IgD-negative memory B cell (primary cell): ENCODE results near the gene ANKRD13D. TPM values are rescaled to one million over a fixed set of nuclear protein-coding genes. Genes with fewer than 3 reads are reported as not detected.

Experiments used
- H3K27ac Mint-ChIP-seq, 3 donors: one replicate each; pipeline ENCODE4 v1.8.0; 2020 to 2022; ENCODE audit warnings: mild to moderate bottlenecking in 3 of 3, mixed read lengths in 3 of 3, moderate library complexity in 1 of 3
- H3K27me3 Mint-ChIP-seq: one replicate; pipeline ENCODE4 v1.8.0; 2021; ENCODE audit warnings: mixed read lengths
- H3K36me3 Mint-ChIP-seq: one replicate; pipeline ENCODE4 v1.8.0; 2020; ENCODE audit warnings: mild to moderate bottlenecking, mixed read lengths
- H3K4me1 Mint-ChIP-seq, 3 donors: one replicate each; pipeline ENCODE4 v1.8.0; 2020 to 2022; ENCODE audit warnings: mixed read lengths in 3 of 3, mild to moderate bottlenecking in 1 of 3
- H3K4me3 Mint-ChIP-seq, 4 donors: one replicate each; pipeline ENCODE4 v1.8.0; 2020 to 2022; ENCODE audit warnings: mild to moderate bottlenecking in 4 of 4, mixed read lengths in 4 of 4, moderate library complexity in 3 of 4
- H3K9me3 Mint-ChIP-seq, 3 donors: one replicate each; pipeline ENCODE4 v1.8.0; 2020 to 2021; ENCODE audit warnings: mixed read lengths in 3 of 3, mild to moderate bottlenecking in 1 of 3
- polyA plus RNA-seq: library from polyadenylated mRNA; unstranded; fragments of 300-500 nt; fragmentation: Illumina TruSeq; gene quantifications from one replicate; pipeline ENCODE4 v1.2.3, GENCODE V29; 2021

Gene ANKRD13D
- polyA plus RNA-seq: 17.3 TPM

DNA sequence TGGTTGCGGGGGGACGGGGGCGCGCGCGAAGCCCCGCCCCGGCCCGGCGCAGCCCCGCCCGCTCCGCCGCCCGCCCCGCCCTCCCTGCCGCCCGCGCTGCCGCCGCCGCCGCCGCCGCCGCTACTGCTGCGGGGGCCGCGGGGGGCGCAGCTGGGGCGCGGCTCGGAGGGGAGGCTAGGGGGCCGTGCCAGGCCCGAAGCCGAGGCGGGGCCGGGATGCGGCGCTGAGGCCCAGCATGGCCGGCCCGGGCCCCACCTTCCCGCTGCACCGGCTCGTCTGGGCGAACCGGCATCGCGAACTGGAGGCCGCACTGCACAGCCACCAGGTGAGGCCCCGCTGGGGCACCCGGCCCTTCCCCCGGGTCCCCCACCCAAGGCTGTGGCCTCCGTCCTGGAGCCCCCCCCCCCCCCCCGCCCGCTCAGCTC, at the start of gene ANKRD13D:
Gene ANKRD13D (plus strand): TSS at position 78 of the 425 bp plus-strand sequence. CDS start 158 bp downstream, at position 236.
- no peaks in the 10 kb centered on the region for H3K9me3 Mint-ChIP-seq
- H3K36me3 Mint-ChIP-seq: peaks cover 4% of the 10 kb centered on the region
- H3K4me3 Mint-ChIP-seq: peak within 1 kb of the TSS; percentile 84 to 95 (median 94)
- H3K4me1 Mint-ChIP-seq: peaks cover 23 to 31% (median 30%) of the 10 kb centered on the region in 3 donors
- H3K27me3 Mint-ChIP-seq: peaks cover 4% of the 10 kb centered on the region
- H3K27ac Mint-ChIP-seq: peak within 1 kb of the TSS; percentile 98 to 99 (median 98)

DNA sequence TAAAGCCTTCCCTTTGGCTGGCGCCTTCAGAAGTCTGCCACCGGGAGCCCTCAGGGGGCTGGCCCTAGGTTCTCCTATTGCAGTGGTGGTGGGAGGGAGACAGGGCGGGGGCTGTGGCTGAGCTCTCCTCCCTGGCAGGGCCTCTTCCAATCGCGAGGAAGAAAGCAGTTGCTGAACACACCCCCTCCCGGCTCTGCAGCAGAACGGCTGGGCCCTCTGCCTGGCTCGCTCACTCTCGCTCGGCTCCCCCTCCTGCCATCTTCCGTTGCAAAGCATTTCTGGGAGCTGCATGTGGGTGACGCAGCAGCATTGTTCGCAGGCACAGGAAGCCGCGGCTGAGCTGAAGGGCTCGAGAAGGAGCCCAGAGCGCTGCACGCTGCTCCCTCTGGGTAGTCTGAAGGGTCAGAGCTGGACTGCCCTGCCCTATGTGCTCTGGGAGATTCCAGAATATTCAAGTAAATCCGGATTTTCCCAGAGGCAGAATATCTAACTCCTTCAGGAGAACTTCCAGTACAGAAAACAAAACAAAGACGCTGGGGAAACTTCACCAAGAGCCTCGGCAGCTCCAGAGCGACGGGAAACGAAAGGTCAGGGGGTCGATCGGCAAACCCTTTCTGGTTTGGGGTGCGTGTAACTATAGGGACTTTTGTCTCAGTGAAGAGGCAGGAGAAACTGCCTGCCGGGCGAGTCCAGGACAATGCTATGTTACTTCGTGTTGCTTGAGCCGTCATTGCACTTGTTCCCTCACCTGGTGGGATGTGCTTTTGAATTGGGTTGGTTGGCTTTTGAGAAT, 49.1 kb upstream of the ANKRD13D start:
- Mint-ChIP-seq H3K27ac (peak overlapping the region; percentile 95 to 100 (median 97)), H3K4me3 (peak overlapping the region; percentile 92 to 98 (median 97)), H3K27me3 (no peaks in the 10 kb centered on the region), H3K36me3 (peaks cover 3% of the 10 kb centered on the region), H3K9me3 (no peaks in the 10 kb centered on the region), H3K4me1 (peaks cover 31 to 40% (median 35%) of the 10 kb centered on the region in 3 donors)

DNA sequence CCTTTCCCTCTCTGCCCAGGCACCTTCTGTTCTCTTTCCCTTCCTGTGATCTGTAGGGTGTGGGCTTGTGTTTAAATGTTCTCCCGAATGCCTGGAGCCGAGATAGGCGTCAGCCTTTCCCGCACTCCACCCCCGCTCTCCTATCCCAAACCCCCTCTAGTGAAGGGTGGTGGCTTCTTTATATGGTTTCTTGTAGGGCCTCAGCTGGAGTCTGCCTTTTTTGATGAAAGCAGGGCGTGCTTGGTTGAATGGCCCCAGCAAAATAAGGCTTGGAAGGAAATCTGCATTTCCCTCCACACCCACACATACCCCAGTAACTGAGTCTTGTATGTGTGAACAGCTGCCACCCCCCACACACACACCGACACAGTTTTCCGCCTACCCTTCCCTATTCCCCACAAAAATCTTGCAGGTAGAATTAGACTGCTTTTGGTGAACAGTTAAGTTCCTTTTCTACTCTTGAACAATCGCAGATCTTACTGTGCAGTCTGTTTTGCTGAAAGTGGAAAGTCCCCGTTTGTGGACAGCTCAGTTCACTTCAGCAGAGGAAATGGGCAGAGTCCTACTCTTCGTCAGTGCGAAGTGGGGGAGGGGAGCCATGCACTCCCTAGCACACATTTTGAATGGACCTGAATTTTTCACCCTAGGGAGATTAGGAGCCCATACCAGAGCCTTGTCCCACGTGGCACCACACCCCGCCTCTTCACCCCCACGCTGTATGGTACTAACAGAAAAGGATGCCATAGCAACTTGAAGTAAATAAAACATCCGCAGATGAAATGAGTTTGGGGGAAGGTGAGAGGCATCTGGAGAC, 48.3 kb upstream of the ANKRD13D start:
- Mint-ChIP-seq H3K36me3 (peaks cover 7% of the 10 kb centered on the region), H3K4me3 (peak overlapping the region; percentile 92 to 98 (median 97)), H3K27me3 (no peaks in the 10 kb centered on the region), H3K9me3 (no peaks in the 10 kb centered on the region), H3K4me1 (peaks cover 31 to 40% (median 35%) of the 10 kb centered on the region in 3 donors), H3K27ac (peak overlapping the region; percentile 95 to 100 (median 97))

DNA sequence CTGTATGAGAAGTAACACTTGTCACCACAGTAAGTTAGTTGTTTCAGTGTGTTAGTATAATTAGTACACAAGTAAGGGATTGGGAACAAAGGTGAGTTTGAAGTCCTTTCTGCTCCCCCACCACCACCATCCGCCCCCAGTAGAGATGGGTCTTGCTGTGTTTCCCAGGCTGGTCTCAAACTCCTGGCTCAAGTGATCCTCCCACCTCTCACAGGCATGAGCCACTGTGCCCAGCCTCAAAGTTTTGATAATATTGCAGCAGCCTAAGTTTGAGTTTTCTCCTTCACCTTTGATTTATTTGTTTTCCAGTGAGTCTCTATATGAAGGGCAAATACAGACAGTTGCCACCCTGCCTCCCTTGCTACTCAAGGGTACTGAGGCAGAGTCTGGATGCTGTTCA, 46.6 kb upstream of the ANKRD13D start:
- H3K9me3 Mint-ChIP-seq: no peaks in the 10 kb centered on the region
- peaks cover 38 to 40% (median 39%) of the 10 kb centered on the region in 3 donors for H3K4me1 Mint-ChIP-seq
- H3K36me3 Mint-ChIP-seq: peaks cover 7% of the 10 kb centered on the region
- H3K27me3 Mint-ChIP-seq: no peaks in the 10 kb centered on the region
- H3K4me3 Mint-ChIP-seq: peak overlapping the region; percentile 88 to 98 (median 90)
- peak overlapping the region; percentile 94 to 97 (median 95) for H3K27ac Mint-ChIP-seq

DNA sequence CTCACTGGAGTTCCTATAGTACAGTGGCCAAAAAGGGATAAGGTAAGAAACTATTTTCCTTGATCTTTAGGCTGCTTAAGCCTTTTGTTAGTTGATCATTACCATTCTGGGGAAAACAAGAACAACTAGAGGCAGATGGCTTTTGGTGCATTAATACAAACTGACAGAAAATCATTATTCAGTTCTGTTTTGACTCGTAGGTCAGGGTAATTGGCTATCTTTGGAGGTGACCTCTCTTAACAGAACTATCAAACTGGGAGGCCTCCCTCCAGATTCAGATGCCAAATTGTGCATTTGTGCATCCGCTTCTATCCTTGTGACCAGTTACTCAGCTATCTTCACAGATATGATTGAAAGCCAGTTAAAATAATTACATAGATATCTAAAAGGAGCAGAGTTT, 46.1 kb upstream of the ANKRD13D start:
- peak overlapping the region; percentile 94 to 97 (median 95) for H3K27ac Mint-ChIP-seq
- peaks cover 7% of the 10 kb centered on the region for H3K36me3 Mint-ChIP-seq
- no peaks in the 10 kb centered on the region for H3K27me3 Mint-ChIP-seq
- peaks cover 38 to 40% (median 39%) of the 10 kb centered on the region in 3 donors for H3K4me1 Mint-ChIP-seq
- H3K9me3 Mint-ChIP-seq: no peaks in the 10 kb centered on the region
- peak overlapping the region; percentile 88 to 98 (median 90) for H3K4me3 Mint-ChIP-seq

DNA sequence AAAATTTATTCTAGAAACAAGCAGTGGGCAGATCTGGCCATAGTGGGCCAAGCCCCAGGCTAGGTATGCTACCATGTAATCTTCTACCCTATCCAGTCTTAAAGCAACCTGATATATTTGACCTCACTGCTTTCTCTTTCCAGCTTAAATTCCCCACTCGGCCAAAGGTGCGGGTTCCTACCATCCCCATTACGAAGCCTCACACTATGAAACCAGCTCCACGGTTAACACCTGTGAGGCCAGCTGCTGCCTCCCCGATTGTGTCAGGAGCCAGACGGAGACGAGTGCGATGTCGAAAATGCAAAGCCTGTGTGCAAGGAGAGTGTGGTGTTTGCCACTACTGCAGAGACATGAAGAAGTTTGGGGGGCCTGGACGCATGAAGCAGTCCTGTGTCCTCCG, 44.1 kb upstream of the ANKRD13D start:
- no peaks in the 10 kb centered on the region for H3K9me3 Mint-ChIP-seq
- H3K27ac Mint-ChIP-seq: peak overlapping the region in 1 of 3 donors; percentile 71

DNA sequence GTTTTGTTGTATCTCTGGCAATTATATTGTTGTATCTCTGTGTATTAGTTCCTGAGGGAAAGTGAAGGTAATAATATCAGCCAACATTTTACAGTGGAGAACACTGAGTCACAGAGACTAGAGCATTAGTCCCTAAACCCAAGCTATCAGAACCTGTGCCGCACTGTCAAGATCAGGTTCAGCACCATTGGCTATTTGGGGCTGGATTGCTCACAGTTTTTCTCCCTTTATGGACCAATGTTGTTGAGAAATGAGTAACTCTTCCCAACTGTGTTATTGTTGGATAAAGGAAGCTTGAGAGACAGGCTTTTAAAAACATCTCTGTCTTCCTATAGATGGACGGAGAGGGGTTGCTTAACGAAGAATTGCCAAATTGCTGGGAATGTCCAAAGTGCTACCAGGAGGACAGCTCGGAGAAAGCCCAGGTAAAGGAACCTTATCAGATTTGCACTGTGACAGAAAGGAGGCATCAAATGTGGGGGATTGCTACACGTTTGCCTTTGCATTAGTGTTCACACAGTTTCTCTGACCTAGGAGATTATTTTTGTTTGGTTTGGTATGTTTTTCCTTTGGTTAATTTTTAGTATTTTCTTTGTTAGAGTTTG, 41.1 kb upstream of the ANKRD13D start:
- Mint-ChIP-seq H3K36me3 (peaks cover 9% of the 10 kb centered on the region), H3K27me3 (no peaks in the 10 kb centered on the region), H3K4me3 (no peak overlapping the region), H3K4me1 (peaks cover 14 to 21% (median 16%) of the 10 kb centered on the region in 3 donors), H3K9me3 (no peaks in the 10 kb centered on the region), H3K27ac (peak overlapping the region; percentile 28 to 93 (median 76))

More for the DNA sequence above, 44.1 kb upstream of the ANKRD13D start:
- Mint-ChIP-seq H3K36me3 (peaks cover 7% of the 10 kb centered on the region), H3K27me3 (no peaks in the 10 kb centered on the region), H3K4me1 (peaks cover 28 to 29% (median 28%) of the 10 kb centered on the region in 3 donors), H3K4me3 (peak overlapping the region in 1 of 4 donors; percentile 28)

DNA sequence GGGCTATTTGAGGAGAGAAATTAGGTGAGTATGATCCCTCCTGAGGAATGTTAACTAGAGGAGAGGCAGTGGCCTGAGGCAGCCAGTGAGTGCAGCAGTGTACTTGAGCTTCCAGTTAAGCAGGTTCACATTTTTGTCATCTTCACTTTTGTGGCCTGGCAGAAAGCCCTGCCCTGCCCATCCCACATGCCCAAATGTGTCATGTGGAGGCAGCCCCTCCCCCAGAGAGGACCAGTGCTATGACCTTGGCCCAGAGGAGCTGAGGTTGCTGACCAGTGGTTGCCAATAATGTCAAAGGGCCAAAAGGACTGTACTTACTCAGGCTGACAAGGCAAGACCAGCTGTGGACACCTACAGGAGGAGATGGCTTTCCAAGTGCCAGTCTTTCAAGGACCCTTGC, 40.5 kb upstream of the ANKRD13D start:
- no peaks in the 10 kb centered on the region for H3K9me3 Mint-ChIP-seq
- no peaks in the 10 kb centered on the region for H3K27me3 Mint-ChIP-seq
- peaks cover 9% of the 10 kb centered on the region for H3K36me3 Mint-ChIP-seq
- peak overlapping the region in 1 of 3 donors; percentile 93 for H3K27ac Mint-ChIP-seq
- peaks cover 15 to 16% (median 15%) of the 10 kb centered on the region in 3 donors for H3K4me1 Mint-ChIP-seq
- H3K4me3 Mint-ChIP-seq: no peak overlapping the region

DNA sequence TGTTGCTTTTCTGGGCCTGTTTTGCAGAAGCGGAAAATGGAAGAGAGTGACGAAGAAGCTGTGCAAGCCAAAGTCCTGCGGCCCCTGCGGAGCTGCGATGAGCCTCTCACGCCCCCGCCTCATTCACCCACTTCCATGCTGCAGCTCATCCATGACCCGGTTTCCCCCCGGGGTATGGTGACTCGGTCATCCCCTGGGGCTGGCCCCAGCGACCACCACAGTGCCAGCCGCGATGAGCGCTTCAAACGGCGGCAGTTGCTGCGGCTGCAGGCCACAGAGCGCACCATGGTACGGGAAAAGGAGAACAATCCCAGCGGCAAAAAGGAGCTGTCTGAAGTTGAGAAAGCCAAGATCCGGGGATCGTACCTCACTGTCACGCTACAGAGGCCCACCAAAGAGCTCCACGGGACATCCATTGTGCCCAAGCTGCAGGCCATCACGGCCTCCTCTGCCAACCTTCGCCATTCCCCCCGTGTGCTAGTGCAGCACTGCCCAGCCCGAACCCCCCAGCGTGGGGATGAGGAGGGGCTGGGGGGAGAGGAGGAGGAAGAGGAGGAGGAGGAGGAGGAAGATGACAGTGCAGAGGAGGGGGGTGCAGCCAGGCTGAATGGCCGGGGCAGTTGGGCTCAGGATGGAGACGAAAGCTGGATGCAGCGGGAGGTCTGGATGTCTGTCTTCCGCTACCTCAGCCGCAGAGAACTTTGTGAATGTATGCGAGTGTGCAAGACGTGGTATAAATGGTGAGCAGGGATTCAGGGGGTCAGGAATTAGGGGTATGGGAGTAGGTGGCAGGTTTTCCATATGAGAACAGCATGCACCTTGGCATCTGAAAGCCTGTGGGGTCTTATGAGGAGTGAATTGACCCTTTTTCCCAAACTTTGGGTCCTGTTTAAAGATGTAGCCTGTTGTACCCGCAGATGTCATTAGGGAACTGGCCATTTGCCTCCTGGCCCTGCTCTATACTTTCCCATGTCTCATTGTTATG, 38.8 kb upstream of the ANKRD13D start:
- Mint-ChIP-seq H3K27ac (peak overlapping the region in 1 of 3 donors; percentile 53), H3K4me3 (no peak overlapping the region), H3K9me3 (no peaks in the 10 kb centered on the region), H3K36me3 (peaks cover 2% of the 10 kb centered on the region), H3K4me1 (peaks cover 8 to 17% (median 12%) of the 10 kb centered on the region in 3 donors), H3K27me3 (no peaks in the 10 kb centered on the region)

DNA sequence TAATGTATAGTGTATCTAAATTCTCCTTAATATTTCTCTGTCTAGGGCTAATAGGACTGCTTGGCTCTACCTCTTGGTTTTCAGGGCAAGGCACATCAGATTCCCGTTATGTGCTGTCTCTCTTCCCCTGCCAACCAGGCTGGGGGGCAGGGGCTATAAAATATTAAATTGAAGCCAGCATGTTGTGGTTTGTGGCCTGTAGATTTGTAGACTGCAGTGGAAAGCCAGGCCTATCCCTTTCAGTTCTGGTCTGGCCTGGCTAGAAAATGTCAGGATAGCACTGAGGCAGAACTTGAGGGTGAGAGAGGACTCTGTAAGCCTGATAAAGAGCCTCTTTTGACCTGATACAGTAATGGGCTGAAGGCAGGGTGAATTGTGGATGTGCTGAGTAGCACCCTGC, 37.3 kb upstream of the ANKRD13D start:
- no peak overlapping the region for H3K4me3 Mint-ChIP-seq
- peak overlapping the region in 1 of 3 donors; percentile 53 for H3K27ac Mint-ChIP-seq
- no peaks in the 10 kb centered on the region for H3K27me3 Mint-ChIP-seq
- H3K9me3 Mint-ChIP-seq: no peaks in the 10 kb centered on the region
- peaks cover 9 to 11% (median 9%) of the 10 kb centered on the region in 3 donors for H3K4me1 Mint-ChIP-seq
- H3K36me3 Mint-ChIP-seq: peaks cover 2% of the 10 kb centered on the region

DNA sequence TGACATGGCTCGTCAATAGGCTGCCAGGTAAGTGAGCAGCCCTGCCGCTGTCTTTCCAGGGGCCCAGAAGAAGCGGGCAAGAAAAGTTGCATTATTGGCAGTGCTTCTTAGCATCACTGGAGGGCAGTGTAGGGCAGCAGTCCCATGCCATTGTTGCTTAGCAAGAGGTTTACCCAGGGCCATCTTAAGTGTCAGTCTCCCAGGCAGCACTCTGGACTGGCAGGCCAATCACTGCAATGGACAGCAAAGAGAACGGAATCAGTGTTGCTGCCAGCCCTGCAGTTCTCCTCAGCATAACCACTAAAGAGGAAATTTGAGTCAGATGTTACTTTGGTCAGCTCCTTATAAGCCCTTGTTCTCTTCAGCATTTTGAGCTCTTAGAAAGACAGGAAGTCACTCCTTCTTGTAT, 36.3 kb upstream of the ANKRD13D start:
- Mint-ChIP-seq H3K27me3 (no peaks in the 10 kb centered on the region), H3K4me3 (peak overlapping the region in 1 of 4 donors; percentile 30)

DNA sequence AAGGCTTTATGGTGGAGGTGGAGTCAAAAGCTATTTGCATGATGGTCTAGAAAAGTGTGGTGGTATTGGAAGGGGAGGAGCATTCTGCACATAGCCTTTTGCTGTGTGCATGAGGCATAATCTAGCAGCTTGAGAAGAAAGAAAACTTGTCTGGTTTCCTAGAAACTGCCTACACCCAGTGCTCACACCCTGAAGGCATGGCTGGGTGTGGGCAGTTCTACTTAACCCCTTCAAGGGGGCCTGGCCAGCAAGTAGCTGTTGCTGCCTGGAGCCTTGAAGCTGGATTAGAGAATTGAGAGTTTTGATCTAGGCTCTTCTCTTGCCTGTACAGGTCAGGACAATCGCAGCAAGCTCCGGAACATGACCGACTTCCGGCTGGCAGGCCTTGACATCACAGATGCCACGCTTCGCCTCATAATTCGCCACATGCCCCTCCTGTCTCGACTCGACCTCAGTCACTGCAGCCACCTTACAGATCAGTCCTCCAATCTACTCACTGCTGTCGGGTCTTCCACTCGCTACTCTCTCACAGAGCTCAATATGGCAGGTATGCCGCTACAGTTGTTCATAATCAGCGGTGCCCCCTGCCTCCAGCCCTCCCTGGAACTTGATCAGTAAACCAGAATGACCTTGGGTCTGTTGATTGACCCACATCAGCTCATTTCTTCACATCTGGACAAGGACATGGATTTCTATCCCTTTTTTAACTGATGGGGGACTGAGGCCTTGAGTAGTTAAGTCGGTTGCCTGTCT, 35.1 kb upstream of the ANKRD13D start:
- H3K27me3 Mint-ChIP-seq: no peaks in the 10 kb centered on the region
- peak overlapping the region in 2 of 3 donors; percentile 3 to 71 for H3K27ac Mint-ChIP-seq
- H3K4me1 Mint-ChIP-seq: peaks cover 8 to 13% (median 9%) of the 10 kb centered on the region in 3 donors
- H3K36me3 Mint-ChIP-seq: peaks cover 2% of the 10 kb centered on the region
- peak overlapping the region in 1 of 4 donors; percentile 9 for H3K4me3 Mint-ChIP-seq
- H3K9me3 Mint-ChIP-seq: no peaks in the 10 kb centered on the region

More for the DNA sequence above, 36.3 kb upstream of the ANKRD13D start:
- H3K27ac Mint-ChIP-seq: peak overlapping the region; percentile 3 to 83 (median 71)
- H3K4me1 Mint-ChIP-seq: peaks cover 9 to 13% (median 9%) of the 10 kb centered on the region in 3 donors
- peaks cover 2% of the 10 kb centered on the region for H3K36me3 Mint-ChIP-seq
- no peaks in the 10 kb centered on the region for H3K9me3 Mint-ChIP-seq

DNA sequence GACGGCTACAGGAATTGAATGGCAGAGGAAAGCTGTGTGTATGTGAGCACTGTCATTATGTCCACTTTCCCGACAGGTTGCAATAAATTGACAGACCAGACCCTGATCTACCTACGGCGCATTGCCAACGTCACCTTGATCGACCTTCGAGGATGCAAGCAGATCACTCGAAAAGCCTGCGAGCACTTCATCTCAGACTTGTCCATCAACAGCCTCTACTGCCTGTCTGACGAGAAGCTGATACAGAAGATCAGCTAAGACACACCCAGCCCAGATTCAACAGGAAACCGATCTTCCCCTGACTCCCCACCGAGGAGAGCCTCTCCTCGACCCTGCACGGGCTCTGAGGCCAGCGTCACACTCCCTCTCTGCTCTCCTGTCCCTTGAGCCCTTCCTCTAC, 34.3 kb upstream of the ANKRD13D start:
- Mint-ChIP-seq H3K4me3 (peak overlapping the region in 2 of 4 donors; percentile 9 to 54), H3K9me3 (no peaks in the 10 kb centered on the region), H3K27ac (peak overlapping the region in 1 of 3 donors; percentile 69), H3K27me3 (no peaks in the 10 kb centered on the region), H3K4me1 (peaks cover 9 to 15% (median 11%) of the 10 kb centered on the region in 3 donors), H3K36me3 (peaks cover 3% of the 10 kb centered on the region)
